ENCODE results near the gene KASH5. TPM values are rescaled to one million over a fixed set of nuclear protein-coding genes. Genes with fewer than 3 reads are reported as not detected.

The KASH5 gene
- total and polyA plus RNA-seq, 2 donors (not counting 1 experiment from before 2014, with no cell fraction given), result 0.67 to 0.74 TPM

GRCh38 chr19:49411681-49412326 is 23.8 kb downstream of the KASH5 start:
- Histone ChIP-seq H3K27ac (ENCODE audit: low read length in 2 of 2) (no peak overlapping the region), H2AFZ (ENCODE audit: insufficient read depth, low read depth, low read length, poor library complexity, severe bottlenecking) (no peak overlapping the region), H3K27me3 (replicated peaks in 1 of 4; ENCODE audit: control extremely low read depth in 1 of 4, control insufficient read depth in 3 of 4, insufficient read depth in 4 of 4, low read length in 3 of 4) (peaks cover 0 to 6% (median 0%) of the 10 kb centered on the region in 4 experiments), H3K4me2 (replicated peaks; ENCODE audit: low read depth, low read length, poor library complexity, severe bottlenecking) (no peak overlapping the region), H4K20me1 (ENCODE audit: control insufficient read depth, insufficient read depth, low read length, poor library complexity, severe bottlenecking) (no peaks in the 10 kb centered on the region), H3K9ac (ENCODE audit: low read length) (no peak overlapping the region), H3K79me2 (ENCODE audit: control insufficient read depth, insufficient read depth, low read length) (no peaks in the 10 kb centered on the region), H3K4me1 (ENCODE audit: control insufficient read depth in 2 of 2, insufficient read depth in 2 of 2, low read length in 2 of 2) (peaks cover 39 to 57% of the 10 kb centered on the region in 2 donors), H3K36me3 (replicated peaks in 1 of 2; ENCODE audit: control extremely low read depth in 1 of 2, control insufficient read depth in 1 of 2, extremely low read depth in 1 of 2, insufficient read depth in 2 of 2, low read length in 1 of 2) (no peaks in the 10 kb centered on the region), H3K9me3 (ENCODE audit: control extremely low read depth in 1 of 3, control insufficient read depth in 2 of 3, insufficient read depth in 1 of 3, low read length in 2 of 3) (peaks cover 0 to 7% (median 0%) of the 10 kb centered on the region in 3 donors), H3K4me3 (ENCODE audit: control extremely low read depth in 1 of 5, extremely low read depth in 1 of 5, insufficient read depth in 1 of 5, low read depth in 2 of 5, low read length in 4 of 5) (no peak overlapping the region)
- no peak for TF ChIP-seq CTCF (IDR thresholded peaks at IDR 0.05)
- no peak for TF ChIP-seq EZH2 (IDR thresholded peaks at IDR 0.05; ENCODE audit: borderline replicate concordance, insufficient read depth, low read depth, low read length, poor library complexity, severe bottlenecking)
- Mint-ChIP-seq H3K4me1 (peaks cover 56% of the 10 kb centered on the region), H3K27me3 (no peaks in the 10 kb centered on the region), H3K4me3 (no peak overlapping the region), H3K9me3 (ENCODE audit: insufficient read depth) (no peaks in the 10 kb centered on the region), H3K27ac (peak overlapping the region; percentile 59)
- 96% methylated on average over 3 of the region's 3 CpGs for WGBS (ENCODE audit: insufficient coverage)
- ChIA-PET CTCF (interaction anchor here (1.2 to 4.4 kb wide), 3 partner anchors 9 to 20 kb away, joined by 4 to 25 read pairs (median 4); no protein-coding TSS in a partner anchor), POLR2A (interaction anchor here (0.7 to 1.0 kb wide), 2 partner anchors 13 to 40 kb away, joined by 3 to 5 read pairs; partner anchors contain the start of gene GFY)
- intact Hi-C loops (cut with micrococcal nuclease), result no loop called here
- no peak for DNase-seq
- ATAC-seq (ENCODE audit: low read depth), result no peak

GRCh38 chr19:49413348-49413747 is 25.3 kb downstream of the KASH5 start:
- ChIA-PET CTCF (interaction anchor here (1.1 to 1.3 kb wide), 2 partner anchors 11 to 23 kb away, joined by 3 read pairs; partner anchors contain the start of gene GFY), POLR2A (no interaction called here)
- Mint-ChIP-seq H3K9me3 (ENCODE audit: insufficient read depth) (no peaks in the 10 kb centered on the region), H3K27ac (no peak overlapping the region), H3K4me1 (peaks cover 52% of the 10 kb centered on the region), H3K4me3 (no peak overlapping the region), H3K27me3 (peaks cover 9% of the 10 kb centered on the region)
- H2AFZ ChIP-seq (ENCODE audit: insufficient read depth, low read depth, low read length, poor library complexity, severe bottlenecking), result no peak overlapping the region
- H3K9ac ChIP-seq (ENCODE audit: low read length), result no peak overlapping the region
- peaks cover 0 to 21% (median under 1%) of the 10 kb centered on the region in 4 experiments for H3K27me3 ChIP-seq (replicated peaks in 1 of 4; ENCODE audit: control extremely low read depth in 1 of 4, control insufficient read depth in 3 of 4, insufficient read depth in 4 of 4, low read length in 3 of 4)
- intact Hi-C loops (cut with micrococcal nuclease), result no loop called here
- no peak overlapping the region for H3K4me2 ChIP-seq (replicated peaks; ENCODE audit: low read depth, low read length, poor library complexity, severe bottlenecking)
- H3K4me1 ChIP-seq (ENCODE audit: control insufficient read depth in 2 of 2, insufficient read depth in 2 of 2, low read length in 2 of 2), result peaks cover 36 to 59% of the 10 kb centered on the region in 2 donors
- H3K79me2 ChIP-seq (ENCODE audit: control insufficient read depth, insufficient read depth, low read length), result no peaks in the 10 kb centered on the region
- H3K9me3 ChIP-seq (ENCODE audit: control extremely low read depth in 1 of 3, control insufficient read depth in 2 of 3, insufficient read depth in 1 of 3, low read length in 2 of 3), result peaks cover 0 to 7% (median 0%) of the 10 kb centered on the region in 3 donors
- TF ChIP-seq EZH2 (IDR thresholded peaks at IDR 0.05; ENCODE audit: borderline replicate concordance, insufficient read depth, low read depth, low read length, poor library complexity, severe bottlenecking), result no peak
- no peak for TF ChIP-seq CTCF (IDR thresholded peaks at IDR 0.05)
- no peaks in the 10 kb centered on the region for H4K20me1 ChIP-seq (ENCODE audit: control insufficient read depth, insufficient read depth, low read length, poor library complexity, severe bottlenecking)
- 98% methylated on average over 5 of the region's 9 CpGs for WGBS (ENCODE audit: insufficient coverage)
- ATAC-seq (ENCODE audit: low read depth) (no peak), DNase-seq (no peak)
- no peak overlapping the region for H3K27ac ChIP-seq (ENCODE audit: low read length in 2 of 2)
- H3K4me3 ChIP-seq (ENCODE audit: control extremely low read depth in 1 of 5, extremely low read depth in 1 of 5, insufficient read depth in 1 of 5, low read depth in 2 of 5, low read length in 4 of 5), result no peak overlapping the region
- no peaks in the 10 kb centered on the region for H3K36me3 ChIP-seq (replicated peaks in 1 of 2; ENCODE audit: control extremely low read depth in 1 of 2, control insufficient read depth in 1 of 2, extremely low read depth in 1 of 2, insufficient read depth in 2 of 2, low read length in 1 of 2)

Data from B cell (primary cell).